Measurements from ENCODE around the gene MIXL1.

MIXL1 gene

GRCh38 chr1:226276077-226276682 lies 52.7 kb downstream of the MIXL1 start:
- in situ Hi-C loops (cut with HindIII; ENCODE audit: low sequenced_read_pairs): no loop called here

All from DLD1 (cell line).